Right lobe of liver (tissue), 4 donors: ENCODE data around the gene SUCLG2.

Experiments used
- POLR2A ChIP-seq: fragments of 450-650 bp; IDR thresholded peaks from one replicate; pipeline ENCODE4 v1.6.1; 2017; ENCODE audit warnings: antibody characterized with exemption, mild to moderate bottlenecking
- TF ChIP-seq, protein P1 (sequence below), 4 donors: fragments of 200-600 bp in 3 of 4; fragments of 450-650 bp in 1 of 4; IDR thresholded peaks; one replicate each; pipeline versions ENCODE4 v1.5.1 to v1.8.0; 2016 to 2022; ENCODE audit warnings: antibody characterized with exemption in 4 of 4, mild to moderate bottlenecking in 2 of 4
- donor health status: DM: no; HTN: no; CAD: no.
- donor health status: DM: no; HTN: no; CAD: no.
- donor health status: DM: no; HTN: yes; CAD: no.

DNA sequence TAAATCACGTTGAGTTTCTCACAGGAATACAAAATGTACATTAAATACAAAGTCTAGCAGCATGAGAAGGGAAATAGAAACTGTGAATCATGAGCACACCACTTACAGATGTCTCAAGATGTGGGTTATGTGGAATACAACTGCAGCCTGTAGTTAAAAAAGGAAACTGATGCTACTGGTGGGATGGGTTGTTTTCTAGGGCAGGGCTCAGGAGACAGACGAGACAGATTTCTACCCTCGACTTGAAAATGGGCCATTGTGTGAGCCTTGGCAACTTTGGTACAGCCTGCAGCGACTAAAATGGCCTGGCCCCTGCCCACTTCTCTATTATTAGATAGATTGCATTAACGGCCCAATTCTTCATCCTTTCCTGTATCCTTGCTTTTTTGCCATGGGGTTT, 293.1 kb downstream of the SUCLG2 start:
- TF ChIP-seq, protein P1, sequence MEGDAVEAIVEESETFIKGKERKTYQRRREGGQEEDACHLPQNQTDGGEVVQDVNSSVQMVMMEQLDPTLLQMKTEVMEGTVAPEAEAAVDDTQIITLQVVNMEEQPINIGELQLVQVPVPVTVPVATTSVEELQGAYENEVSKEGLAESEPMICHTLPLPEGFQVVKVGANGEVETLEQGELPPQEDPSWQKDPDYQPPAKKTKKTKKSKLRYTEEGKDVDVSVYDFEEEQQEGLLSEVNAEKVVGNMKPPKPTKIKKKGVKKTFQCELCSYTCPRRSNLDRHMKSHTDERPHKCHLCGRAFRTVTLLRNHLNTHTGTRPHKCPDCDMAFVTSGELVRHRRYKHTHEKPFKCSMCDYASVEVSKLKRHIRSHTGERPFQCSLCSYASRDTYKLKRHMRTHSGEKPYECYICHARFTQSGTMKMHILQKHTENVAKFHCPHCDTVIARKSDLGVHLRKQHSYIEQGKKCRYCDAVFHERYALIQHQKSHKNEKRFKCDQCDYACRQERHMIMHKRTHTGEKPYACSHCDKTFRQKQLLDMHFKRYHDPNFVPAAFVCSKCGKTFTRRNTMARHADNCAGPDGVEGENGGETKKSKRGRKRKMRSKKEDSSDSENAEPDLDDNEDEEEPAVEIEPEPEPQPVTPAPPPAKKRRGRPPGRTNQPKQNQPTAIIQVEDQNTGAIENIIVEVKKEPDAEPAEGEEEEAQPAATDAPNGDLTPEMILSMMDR (IDR thresholded peaks at IDR 0.05), result no peak
- TF ChIP-seq POLR2A, result no peak
